PFSK-1 (cell line): ENCODE measurements around the gene NFATC2IP.

Source experiments
- POLR2AphosphoS5 ChIP-seq: IDR thresholded peaks from 2 replicates; pipeline ENCODE4 v1.6.1; 2012; ENCODE audit warnings: low read depth, mild to moderate bottlenecking, control low read depth, low read length, moderate library complexity
- SIN3A ChIP-seq: IDR thresholded peaks from 2 replicates; pipeline ENCODE4 v1.6.1; 2012; ENCODE audit warnings: mild to moderate bottlenecking, low read length, moderate library complexity, borderline replicate concordance; ENCODE audit not compliant: insufficient read depth
- TAF1 ChIP-seq: IDR thresholded peaks from 2 replicates; pipeline ENCODE4 v1.6.1; 2012; ENCODE audit warnings: low read length, control low read depth, borderline replicate concordance; ENCODE audit not compliant: insufficient read depth
- TF ChIP-seq, protein P1 (sequence below), 2 experiments: IDR thresholded peaks; 2 replicates each; pipeline versions ENCODE4 v1.6.1 to v1.8.0; 2011 to 2012; ENCODE audit warnings: low read depth in 2 of 2, low read length in 2 of 2, control low read depth in 1 of 2, inconsistent platforms in 1 of 2, mild to moderate bottlenecking in 1 of 2, moderate library complexity in 1 of 2; ENCODE audit not compliant: insufficient read depth in 1 of 2

DNA sequence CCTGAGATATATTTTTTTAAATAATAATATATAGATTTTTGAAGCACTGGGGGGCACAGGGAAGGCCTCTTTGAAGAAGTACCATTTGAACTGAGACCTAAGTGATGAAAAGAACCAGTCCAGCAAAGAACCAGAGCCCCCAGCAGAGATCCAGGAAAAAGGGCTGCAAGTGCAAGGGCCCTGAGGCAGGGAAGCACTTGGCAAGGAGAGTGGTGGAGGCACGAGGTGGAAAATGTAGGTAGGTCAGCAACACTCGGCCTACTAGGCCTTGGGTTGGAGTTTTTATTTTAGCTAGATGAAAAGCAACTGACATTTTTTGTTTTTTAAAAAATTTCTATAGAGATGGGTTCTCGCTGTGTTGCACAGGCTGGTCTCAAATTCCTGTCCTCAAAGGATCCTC lies 20.5 kb upstream of the NFATC2IP start:
- no peak for TF ChIP-seq POLR2AphosphoS5
- TF ChIP-seq, protein P1, sequence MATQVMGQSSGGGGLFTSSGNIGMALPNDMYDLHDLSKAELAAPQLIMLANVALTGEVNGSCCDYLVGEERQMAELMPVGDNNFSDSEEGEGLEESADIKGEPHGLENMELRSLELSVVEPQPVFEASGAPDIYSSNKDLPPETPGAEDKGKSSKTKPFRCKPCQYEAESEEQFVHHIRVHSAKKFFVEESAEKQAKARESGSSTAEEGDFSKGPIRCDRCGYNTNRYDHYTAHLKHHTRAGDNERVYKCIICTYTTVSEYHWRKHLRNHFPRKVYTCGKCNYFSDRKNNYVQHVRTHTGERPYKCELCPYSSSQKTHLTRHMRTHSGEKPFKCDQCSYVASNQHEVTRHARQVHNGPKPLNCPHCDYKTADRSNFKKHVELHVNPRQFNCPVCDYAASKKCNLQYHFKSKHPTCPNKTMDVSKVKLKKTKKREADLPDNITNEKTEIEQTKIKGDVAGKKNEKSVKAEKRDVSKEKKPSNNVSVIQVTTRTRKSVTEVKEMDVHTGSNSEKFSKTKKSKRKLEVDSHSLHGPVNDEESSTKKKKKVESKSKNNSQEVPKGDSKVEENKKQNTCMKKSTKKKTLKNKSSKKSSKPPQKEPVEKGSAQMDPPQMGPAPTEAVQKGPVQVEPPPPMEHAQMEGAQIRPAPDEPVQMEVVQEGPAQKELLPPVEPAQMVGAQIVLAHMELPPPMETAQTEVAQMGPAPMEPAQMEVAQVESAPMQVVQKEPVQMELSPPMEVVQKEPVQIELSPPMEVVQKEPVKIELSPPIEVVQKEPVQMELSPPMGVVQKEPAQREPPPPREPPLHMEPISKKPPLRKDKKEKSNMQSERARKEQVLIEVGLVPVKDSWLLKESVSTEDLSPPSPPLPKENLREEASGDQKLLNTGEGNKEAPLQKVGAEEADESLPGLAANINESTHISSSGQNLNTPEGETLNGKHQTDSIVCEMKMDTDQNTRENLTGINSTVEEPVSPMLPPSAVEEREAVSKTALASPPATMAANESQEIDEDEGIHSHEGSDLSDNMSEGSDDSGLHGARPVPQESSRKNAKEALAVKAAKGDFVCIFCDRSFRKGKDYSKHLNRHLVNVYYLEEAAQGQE (IDR thresholded peaks at IDR 0.05; ENCODE audit: insufficient read depth in 1 of 2, low read depth in 2 of 2, low read length in 2 of 2): no peak
- TF ChIP-seq SIN3A: no peak
- no peak for TF ChIP-seq TAF1
